ENCODE results near the gene CCDC71.

CCDC71 gene

DNA sequence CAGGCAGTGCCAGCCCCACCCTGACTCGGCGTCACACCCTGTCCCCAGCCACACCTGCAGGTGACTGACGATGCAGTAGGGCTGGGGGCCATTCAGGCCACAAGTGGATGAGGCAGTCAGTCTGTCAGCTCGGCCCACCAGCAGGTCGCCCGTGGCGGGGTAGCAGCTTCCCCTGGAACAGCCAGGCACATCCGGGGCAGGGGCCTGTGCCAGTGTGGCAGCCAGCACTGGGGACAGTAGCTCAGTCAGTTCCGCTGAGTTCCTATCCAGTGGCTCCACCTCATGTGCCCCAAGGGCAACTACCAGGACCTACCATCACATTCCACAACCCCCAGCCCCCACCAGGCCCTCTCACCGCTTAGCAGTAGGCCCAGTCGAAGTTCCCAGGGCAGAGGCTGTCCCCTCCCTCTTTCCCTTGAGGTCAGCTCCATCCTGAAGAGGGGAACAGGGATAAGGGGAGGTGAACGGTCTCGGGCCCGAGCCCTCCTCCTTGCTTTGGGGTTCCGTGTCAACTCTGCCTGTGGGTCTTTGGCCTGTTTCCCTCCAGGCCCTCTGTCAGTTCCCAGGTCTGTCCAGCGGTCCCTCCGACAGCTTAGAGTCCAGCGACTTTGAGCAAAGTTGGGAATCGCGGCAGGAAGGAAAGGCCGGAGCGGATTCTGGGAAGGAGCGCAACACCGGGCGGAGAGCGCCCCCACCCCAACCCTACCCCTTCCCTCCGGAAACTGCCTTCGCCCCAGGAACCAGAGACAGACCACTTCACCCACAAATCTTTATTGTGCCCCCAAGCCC lies 33.5 kb downstream of the CCDC71 start, which contains the start of gene LAMB2:
Gene LAMB2 (minus strand): TSS at position 614 of the 789 bp plus-strand sequence. CDS start 183 bp downstream, at position 431.
- peak within 1 kb of the TSS; percentile 79 to 84 for H3K4me3 ChIP-seq (ENCODE audit: low read length in 2 of 2)
- H3K27me3 ChIP-seq (ENCODE audit: control insufficient read depth in 3 of 3, insufficient read depth in 3 of 3, low read depth in 1 of 3, low read length in 3 of 3) = no peaks in the 10 kb centered on the region
- no CpG with 5 or more reads among the region's 28 CpGs for WGBS, 2 donors (ENCODE audit: extremely low coverage in 2 of 2, insufficient read length in 2 of 2, insufficient replicate concordance in 1 of 2)
- H3K9me3 ChIP-seq (replicated peaks in 1 of 2; ENCODE audit: control insufficient read depth in 2 of 2, insufficient read depth in 1 of 2, low read depth in 1 of 2, low read length in 2 of 2) = no peaks in the 10 kb centered on the region
- peak within 1 kb of the TSS; percentile 98 for H3K18ac ChIP-seq (ENCODE audit: low read length)
- H3K36me3 ChIP-seq (replicated peaks in 1 of 2; ENCODE audit: control insufficient read depth in 2 of 2, insufficient read depth in 2 of 2, low read length in 2 of 2) = peaks cover 14 to 17% of the 10 kb centered on the region in 2 donors
- peak within 1 kb of the TSS; percentile 95 for H3K9ac ChIP-seq (ENCODE audit: low read depth, low read length, poor library complexity)
- peak within 1 kb of the TSS; percentile 97 for H3K4ac ChIP-seq (ENCODE audit: low read length)
- no peak within 1 kb of the TSS for H4K8ac ChIP-seq (ENCODE audit: low read depth, low read length)
- peak within 1 kb of the TSS; percentile 33 for H2BK5ac ChIP-seq (ENCODE audit: low read length)
- H2AK5ac ChIP-seq (ENCODE audit: low read depth, low read length) = peak within 1 kb of the TSS; percentile 36
- peak within 1 kb of the TSS; percentile 95 for H3K4me2 ChIP-seq (ENCODE audit: insufficient read depth, low read length, poor library complexity, severe bottlenecking)
- H3K14ac ChIP-seq (ENCODE audit: low read length) = peak within 1 kb of the TSS; percentile 39
- peak within 1 kb of the TSS; percentile 32 for H3K23ac ChIP-seq (ENCODE audit: low read depth, low read length, poor library complexity)
- peak within 1 kb of the TSS; percentile 95 for H2AFZ ChIP-seq (ENCODE audit: low read length)
- H2BK120ac ChIP-seq (ENCODE audit: low read depth, low read length) = peak within 1 kb of the TSS; percentile 88
- H3K4me1 ChIP-seq (ENCODE audit: control insufficient read depth in 2 of 2, insufficient read depth in 1 of 2, low read depth in 1 of 2, low read length in 2 of 2) = peaks cover 4 to 7% of the 10 kb centered on the region in 2 donors
- H4K91ac ChIP-seq (ENCODE audit: low read depth, low read length, poor library complexity) = no peak within 1 kb of the TSS
- DNase-seq (ENCODE audit: low spot score) = peak; percentile 83
- H2BK15ac ChIP-seq (ENCODE audit: low read length) = peak within 1 kb of the TSS; percentile 71
- H3K27ac ChIP-seq (replicated peaks; ENCODE audit: low read length) = peak within 1 kb of the TSS; percentile 85
- H3K79me1 ChIP-seq (ENCODE audit: low read depth, low read length) = peaks cover 3% of the 10 kb centered on the region
- peak within 1 kb of the TSS; percentile 77 for H2BK12ac ChIP-seq (ENCODE audit: low read length)

DNA sequence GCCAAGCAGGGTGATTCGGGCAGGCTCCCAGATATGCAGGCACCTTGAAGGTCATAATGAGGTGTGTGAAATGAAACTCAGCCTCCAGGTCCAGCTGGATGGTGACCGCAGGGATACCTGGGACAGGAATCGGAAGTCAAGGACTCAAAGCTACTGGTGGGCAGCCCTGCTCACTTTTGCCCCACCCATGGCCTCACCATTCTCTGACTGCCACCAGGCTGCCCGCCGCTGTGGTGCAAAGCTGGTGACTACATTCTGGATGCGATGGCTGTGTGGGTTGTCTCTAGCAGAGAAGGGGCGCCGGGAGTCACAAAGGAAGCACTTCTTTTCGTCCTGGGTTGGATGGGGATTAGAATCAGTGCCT lies 34.1 kb downstream of the CCDC71 start:
- peak overlapping the region; percentile 95 for H3K4me2 ChIP-seq (ENCODE audit: insufficient read depth, low read length, poor library complexity, severe bottlenecking)
- H2BK5ac ChIP-seq (ENCODE audit: low read length) = peak overlapping the region; percentile 33
- H3K79me1 ChIP-seq (ENCODE audit: low read depth, low read length) = peaks cover 3% of the 10 kb centered on the region
- peak overlapping the region; percentile 79 to 83 for H3K4me3 ChIP-seq (ENCODE audit: low read length in 2 of 2)
- no peak overlapping the region for H3K27ac ChIP-seq (replicated peaks; ENCODE audit: low read length)
- no peaks in the 10 kb centered on the region for H3K9me3 ChIP-seq (replicated peaks in 1 of 2; ENCODE audit: control insufficient read depth in 2 of 2, insufficient read depth in 1 of 2, low read depth in 1 of 2, low read length in 2 of 2)
- H3K4me1 ChIP-seq (ENCODE audit: control insufficient read depth in 2 of 2, insufficient read depth in 1 of 2, low read depth in 1 of 2, low read length in 2 of 2) = peaks cover 4 to 7% of the 10 kb centered on the region in 2 donors
- H3K23ac ChIP-seq (ENCODE audit: low read depth, low read length, poor library complexity) = no peak overlapping the region
- no CpG with 5 or more reads among the region's 9 CpGs for WGBS, 2 donors (ENCODE audit: extremely low coverage in 2 of 2, insufficient read length in 2 of 2, insufficient replicate concordance in 1 of 2)
- peak overlapping the region; percentile 36 for H2AK5ac ChIP-seq (ENCODE audit: low read depth, low read length)
- H3K36me3 ChIP-seq (replicated peaks in 1 of 2; ENCODE audit: control insufficient read depth in 2 of 2, insufficient read depth in 2 of 2, low read length in 2 of 2) = peaks cover 14 to 17% of the 10 kb centered on the region in 2 donors
- H3K27me3 ChIP-seq (ENCODE audit: control insufficient read depth in 3 of 3, insufficient read depth in 3 of 3, low read depth in 1 of 3, low read length in 3 of 3) = no peaks in the 10 kb centered on the region
- H3K18ac ChIP-seq (ENCODE audit: low read length) = peak overlapping the region; percentile 89
- H2BK12ac ChIP-seq (ENCODE audit: low read length) = no peak overlapping the region
- H2BK15ac ChIP-seq (ENCODE audit: low read length) = no peak overlapping the region
- H3K4ac ChIP-seq (ENCODE audit: low read length) = no peak overlapping the region
- DNase-seq (ENCODE audit: low spot score) = no peak
- no peak overlapping the region for H3K14ac ChIP-seq (ENCODE audit: low read length)
- peak overlapping the region; percentile 95 for H3K9ac ChIP-seq (ENCODE audit: low read depth, low read length, poor library complexity)
- H2AFZ ChIP-seq (ENCODE audit: low read length) = no peak overlapping the region
- H4K8ac ChIP-seq (ENCODE audit: low read depth, low read length) = no peak overlapping the region
- no peak overlapping the region for H4K91ac ChIP-seq (ENCODE audit: low read depth, low read length, poor library complexity)
- H2BK120ac ChIP-seq (ENCODE audit: low read depth, low read length) = no peak overlapping the region

DNA sequence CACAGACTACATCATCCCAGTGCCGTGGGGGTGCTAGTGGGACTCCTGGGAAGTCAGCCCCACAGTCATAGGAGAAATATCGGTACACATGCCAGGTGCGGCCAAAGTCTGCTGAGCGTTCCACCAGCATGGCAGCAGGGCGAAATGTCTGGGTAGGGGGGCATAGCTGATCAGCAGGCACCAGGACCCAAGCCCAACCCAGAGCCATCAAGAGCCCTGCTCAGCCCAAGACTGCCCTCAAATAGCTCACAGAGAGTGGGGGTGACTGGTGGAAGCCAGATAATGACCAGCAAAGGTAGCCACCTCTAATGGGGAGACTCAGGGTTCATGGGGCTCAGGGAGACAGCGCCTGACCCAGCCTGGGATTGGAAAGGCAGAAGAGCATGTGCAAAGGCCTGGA lies 34.6 kb downstream of the CCDC71 start:
- Histone ChIP-seq H2BK15ac (ENCODE audit: low read length) (no peak overlapping the region), H3K23ac (ENCODE audit: low read depth, low read length, poor library complexity) (no peak overlapping the region), H3K4ac (ENCODE audit: low read length) (no peak overlapping the region), H3K79me1 (ENCODE audit: low read depth, low read length) (peaks cover 3% of the 10 kb centered on the region), H3K4me2 (ENCODE audit: insufficient read depth, low read length, poor library complexity, severe bottlenecking) (peak overlapping the region; percentile 27), H2BK12ac (ENCODE audit: low read length) (no peak overlapping the region), H3K27ac (replicated peaks; ENCODE audit: low read length) (no peak overlapping the region), H3K18ac (ENCODE audit: low read length) (no peak overlapping the region), H3K9me3 (replicated peaks in 1 of 2; ENCODE audit: control insufficient read depth in 2 of 2, insufficient read depth in 1 of 2, low read depth in 1 of 2, low read length in 2 of 2) (no peaks in the 10 kb centered on the region), H2AFZ (ENCODE audit: low read length) (no peak overlapping the region), H3K27me3 (ENCODE audit: control insufficient read depth in 3 of 3, insufficient read depth in 3 of 3, low read depth in 1 of 3, low read length in 3 of 3) (no peaks in the 10 kb centered on the region), H3K14ac (ENCODE audit: low read length) (no peak overlapping the region), H3K4me1 (ENCODE audit: control insufficient read depth in 2 of 2, insufficient read depth in 1 of 2, low read depth in 1 of 2, low read length in 2 of 2) (peaks cover 4 to 7% of the 10 kb centered on the region in 2 donors), H3K9ac (ENCODE audit: low read depth, low read length, poor library complexity) (peak overlapping the region; percentile 95), H4K8ac (ENCODE audit: low read depth, low read length) (no peak overlapping the region), H2AK5ac (ENCODE audit: low read depth, low read length) (peak overlapping the region; percentile 82), H3K36me3 (replicated peaks in 1 of 2; ENCODE audit: control insufficient read depth in 2 of 2, insufficient read depth in 2 of 2, low read length in 2 of 2) (peaks cover 14 to 17% of the 10 kb centered on the region in 2 donors), H2BK5ac (ENCODE audit: low read length) (peak overlapping the region; percentile 21), H2BK120ac (ENCODE audit: low read depth, low read length) (no peak overlapping the region), H3K4me3 (ENCODE audit: low read length in 2 of 2) (peak overlapping the region; percentile 40 to 79), H4K91ac (ENCODE audit: low read depth, low read length, poor library complexity) (no peak overlapping the region)
- WGBS, 2 donors (ENCODE audit: extremely low coverage in 2 of 2, insufficient read length in 2 of 2, insufficient replicate concordance in 1 of 2) = no CpG with 5 or more reads among the region's 6 CpGs
- DNase-seq (ENCODE audit: low spot score) = no peak

DNA sequence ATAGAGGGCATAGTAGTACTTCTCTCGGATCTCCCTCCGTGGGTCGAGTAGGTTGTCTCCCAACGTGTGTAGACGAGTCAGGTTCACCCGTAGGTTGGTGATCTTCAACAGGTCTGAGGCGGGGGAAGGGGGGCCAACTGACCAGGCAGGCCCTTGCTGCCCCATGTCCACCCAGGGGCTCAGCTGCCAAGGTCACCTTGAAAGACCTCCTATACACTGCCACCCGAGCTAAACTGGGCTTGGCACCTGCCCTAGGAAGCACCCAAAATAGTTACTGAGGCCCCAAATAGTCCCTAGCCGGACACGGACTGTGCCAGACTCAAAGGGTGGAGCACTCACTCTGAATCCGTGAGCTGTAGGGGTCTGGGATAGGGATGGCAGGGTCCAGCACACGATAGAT lies 35.1 kb downstream of the CCDC71 start:
- no peak overlapping the region for H3K4me2 ChIP-seq (ENCODE audit: insufficient read depth, low read length, poor library complexity, severe bottlenecking)
- peaks cover 3% of the 10 kb centered on the region for H3K79me1 ChIP-seq (ENCODE audit: low read depth, low read length)
- H3K36me3 ChIP-seq (replicated peaks in 1 of 2; ENCODE audit: control insufficient read depth in 2 of 2, insufficient read depth in 2 of 2, low read length in 2 of 2) = peaks cover 16 to 17% of the 10 kb centered on the region in 2 donors
- WGBS, 2 donors (ENCODE audit: extremely low coverage in 2 of 2, insufficient read length in 2 of 2, insufficient replicate concordance in 1 of 2) = no CpG with 5 or more reads among the region's 12 CpGs
- peak overlapping the region; percentile 3 for H2BK15ac ChIP-seq (ENCODE audit: low read length)
- no peak overlapping the region for H4K8ac ChIP-seq (ENCODE audit: low read depth, low read length)
- no peaks in the 10 kb centered on the region for H3K9me3 ChIP-seq (replicated peaks in 1 of 2; ENCODE audit: control insufficient read depth in 2 of 2, insufficient read depth in 1 of 2, low read depth in 1 of 2, low read length in 2 of 2)
- H3K27me3 ChIP-seq (ENCODE audit: control insufficient read depth in 3 of 3, insufficient read depth in 3 of 3, low read depth in 1 of 3, low read length in 3 of 3) = no peaks in the 10 kb centered on the region
- H2BK120ac ChIP-seq (ENCODE audit: low read depth, low read length) = no peak overlapping the region
- no peak overlapping the region for H2AFZ ChIP-seq (ENCODE audit: low read length)
- H3K4me1 ChIP-seq (ENCODE audit: control insufficient read depth in 2 of 2, insufficient read depth in 1 of 2, low read depth in 1 of 2, low read length in 2 of 2) = peaks cover 4 to 7% of the 10 kb centered on the region in 2 donors
- no peak overlapping the region for H3K4ac ChIP-seq (ENCODE audit: low read length)
- no peak overlapping the region for H3K23ac ChIP-seq (ENCODE audit: low read depth, low read length, poor library complexity)
- H3K14ac ChIP-seq (ENCODE audit: low read length) = no peak overlapping the region
- no peak overlapping the region for H3K27ac ChIP-seq (replicated peaks; ENCODE audit: low read length)
- DNase-seq (ENCODE audit: low spot score) = no peak
- H2AK5ac ChIP-seq (ENCODE audit: low read depth, low read length) = peak overlapping the region; percentile 82
- H2BK5ac ChIP-seq (ENCODE audit: low read length) = peak overlapping the region; percentile 21
- H2BK12ac ChIP-seq (ENCODE audit: low read length) = no peak overlapping the region
- H3K4me3 ChIP-seq (ENCODE audit: low read length in 2 of 2) = no peak overlapping the region
- peak overlapping the region; percentile 45 for H3K9ac ChIP-seq (ENCODE audit: low read depth, low read length, poor library complexity)
- H4K91ac ChIP-seq (ENCODE audit: low read depth, low read length, poor library complexity) = no peak overlapping the region
- no peak overlapping the region for H3K18ac ChIP-seq (ENCODE audit: low read length)

All from neuronal stem cell (in vitro differentiated cells).